Heart left ventricle (tissue), 16 donors: ENCODE results near the gene AMPD3. TPM values are rescaled to one million over a fixed set of nuclear protein-coding genes. Genes with fewer than 3 reads are reported as not detected.
A peak's percentile ranks its signal among the peaks of the same experiment; 100 is the strongest.

Experiments
- ATAC-seq, 4 donors: fragments of 200-7000 bp; cut with Tn5 transposase; one replicate each; pipeline ENCODE4 v1.9.1; 2020 to 2022; ENCODE audit warnings: moderate library complexity in 4 of 4, mild to moderate bottlenecking in 3 of 4, moderate number of reproducible peaks in 1 of 4
- DNase-seq, 5 donors: peaks; one replicate each; pipeline ENCODE4 v3.0.0-alpha.2; 2020
- H3K27ac ChIP-seq, 12 donors: fragments of 200-600 bp; sonication (generic) in 4 of 12; one replicate each; pipeline versions ENCODE4 v1.5.0 to v1.8.0; 2016 to 2022; ENCODE audit warnings: mild to moderate bottlenecking in 2 of 12
- H3K27me3 ChIP-seq, 9 donors: fragments of 200-600 bp; sonication (generic) in 2 of 9; one replicate each; pipeline versions ENCODE4 v1.5.1 to v1.8.0; 2016 to 2022; ENCODE audit warnings: mild to moderate bottlenecking in 3 of 9
- H3K36me3 ChIP-seq, 9 donors: fragments of 200-600 bp; sonication (generic) in 2 of 9; one replicate each; pipeline versions ENCODE4 v1.5.0 to v1.8.0; 2018 to 2022; ENCODE audit warnings: mild to moderate bottlenecking in 2 of 9
- H3K4me1 ChIP-seq, 12 donors: fragments of 200-600 bp; sonication (generic) in 4 of 12; one replicate each; pipeline versions ENCODE4 v1.5.0 to v1.8.0; 2016 to 2022; ENCODE audit warnings: mild to moderate bottlenecking in 3 of 12
- H3K4me3 ChIP-seq, 12 donors: fragments of 200-600 bp; sonication (generic) in 4 of 12; one replicate each; pipeline versions ENCODE4 v1.5.0 to v1.8.0; 2017 to 2022; ENCODE audit warnings: mild to moderate bottlenecking in 9 of 12, moderate library complexity in 4 of 12
- H3K9me3 ChIP-seq, 12 donors: fragments of 200-600 bp; sonication (generic) in 4 of 12; one replicate each; pipeline versions ENCODE4 v1.5.0 to v1.8.0; 2016 to 2022; ENCODE audit warnings: mild to moderate bottlenecking in 1 of 12
- CTCF ChIP-seq, 12 donors: fragments of 200-600 bp; sonication (generic) in 4 of 12; IDR thresholded peaks; one replicate each; pipeline versions ENCODE4 v1.5.0 to v1.8.0; 2018 to 2022; ENCODE audit warnings: antibody characterized with exemption in 12 of 12, mild to moderate bottlenecking in 5 of 12
- POLR2A ChIP-seq, 2 donors: fragments of 450-650 bp; IDR thresholded peaks; one replicate each; pipeline ENCODE4 v1.6.1; 2017; ENCODE audit warnings: antibody characterized with exemption in 2 of 2, mild to moderate bottlenecking in 2 of 2, moderate library complexity in 2 of 2
- WGBS, 4 donors: extraction: QIAGEN DNeasy Blood & Tissue Kit in 2 of 4; methylation state at CpG; one replicate each; pipeline versions ENCODE4 v1.1.5 to v1.1.7; 2013 to 2018; 5-methylcytosine and 5-hydroxymethylcytosine counted together
- intact Hi-C, 10 donors: fragments of 100-400 bp; cut with DNase I; formaldehyde crosslinking; loops; one replicate each; pipeline versions ENCODE4 v1.11.1 to v1.14.2; 2022
- polyA plus RNA-seq, 2 donors: library from polyadenylated mRNA; stranded (reverse); fragments of 200-250 nt; gene quantifications; one replicate each; pipeline ENCODE4 v1.2.3, GENCODE V29; 2013
- total RNA-seq, 9 donors: library from RNA; depleted of rRNA in 2 of 9; stranded (reverse); fragments of >200 nt in 2 of 9; fragmentation: NEBNext Ultra II Directional in 3 of 9; extraction: Animal tissue kit (Norgen Biotek cat#: 25700) in 3 of 9; gene quantifications; one replicate each; pipeline versions ENCODE4 v1.1.0 to v1.2.4, GENCODE V29; 2016 to 2023
- donor health status: ischemic (EF 13 %, LVEDD 7.1; RV severe dilation, severe dysfunction).
- donor health status: healthy with polysubstance abuse.
- donor health status: DM: no; HTN: yes; CAD: no.
- donor health status: DM: no; HTN: no; CAD: no.
- donor health status: ischemic (EF 25% LVEDD 6.9; RV normal size, moderate dysfunction).
- donor health status: ischemic (EF 25% LVEDD 5.7; RV mildly dilated, moderate dysfunction).
- donor health status: healthy.
- donor health status: DM: yes; HTN: yes; CAD: no.
- donor health status: ischemic (EF 35%, LVEDD 5.7; RV mildly dilated, moderate dysfunction).
- donor health status: nonischemic (EF 11% LVEDD 7.7; RV severe dilation, severe dysfunction).
- donor health status: DM: yes; HTN: yes; CAD: no.
- donor health status: PGD.
- donor health status: ischemic (EF 29% LVEDD 5.4; RV normal size, mild dysfunction).
- donor health status: nonischemic (EF 23%, LVEDD 6.1; RV moderate dilation, normal function).

The AMPD3 gene
- total and polyA plus RNA-seq, 11 donors: 1.0 to 16.8 (median 2.7) TPM

GRCh38 chr11:10414659-10415058 is 40.4 kb upstream of the AMPD3 start:
- H3K27me3 ChIP-seq: no peaks in the 10 kb centered on the region
- 46 to 75% (median 52%) methylated on average over 10 of the region's 10 CpGs for WGBS, 4 donors
- DNase-seq (peak; percentile 48 to 80 (median 55)), ATAC-seq (peak; percentile 42 to 86 (median 82))
- H3K4me3 ChIP-seq: peak overlapping the region in 1 of 12 donors; percentile 39
- H3K27ac ChIP-seq: peak overlapping the region in 5 of 12 donors; percentile 2 to 84 (median 46)
- intact Hi-C loops: loop anchor here in 3 of 10 donors (5.0 to 10.0 kb wide), 2 partner anchors 238 to 240 kb away; no protein-coding TSS in a partner anchor
- H3K9me3 ChIP-seq: no peaks in the 10 kb centered on the region
- TF ChIP-seq CTCF (IDR thresholded peaks at IDR 0.05): no peak
- no peak for TF ChIP-seq POLR2A (IDR thresholded peaks at IDR 0.05)
- H3K4me1 ChIP-seq: peaks cover 0 to 35% (median 2%) of the 10 kb centered on the region in 12 donors
- no peaks in the 10 kb centered on the region for H3K36me3 ChIP-seq

GRCh38 chr11:10415817-10416392 is 39.2 kb upstream of the AMPD3 start:
- WGBS, 4 donors: 87 to 92% (median 91%) methylated on average over 7 of the region's 7 CpGs
- ATAC-seq: no peak
- intact Hi-C loops: loop anchor here in 1 of 10 donors (10.0 kb wide), 1 partner anchor 239 kb away; no protein-coding TSS in a partner anchor

GRCh38 chr11:10418259-10418949 is 36.7 kb upstream of the AMPD3 start:
- Histone ChIP-seq H3K4me1 (peaks cover 0 to 30% (median 2%) of the 10 kb centered on the region in 12 donors), H3K9me3 (peaks cover 0 to 10% (median 0%) of the 10 kb centered on the region in 12 donors), H3K36me3 (no peaks in the 10 kb centered on the region), H3K27me3 (no peaks in the 10 kb centered on the region), H3K4me3 (no peak overlapping the region), H3K27ac (no peak overlapping the region)
- ATAC-seq: no peak
- WGBS, 4 donors: 54 to 61% (median 58%) methylated on average over 6 of the region's 6 CpGs
- TF ChIP-seq CTCF (IDR thresholded peaks at IDR 0.05) (no peak), POLR2A (IDR thresholded peaks at IDR 0.05) (no peak)
- DNase-seq: no peak
- intact Hi-C loops: loop anchor here in 1 of 10 donors (10.0 kb wide), 1 partner anchor 236 kb away; no protein-coding TSS in a partner anchor

More at GRCh38 chr11:10415817-10416392, 39.2 kb upstream of the AMPD3 start:
- no peaks in the 10 kb centered on the region for H3K36me3 ChIP-seq
- no peaks in the 10 kb centered on the region for H3K27me3 ChIP-seq
- no peak overlapping the region for H3K4me3 ChIP-seq
- TF ChIP-seq POLR2A (IDR thresholded peaks at IDR 0.05): no peak
- no peak for TF ChIP-seq CTCF (IDR thresholded peaks at IDR 0.05)
- peaks cover 0 to 35% (median 2%) of the 10 kb centered on the region in 12 donors for H3K4me1 ChIP-seq
- no peak for DNase-seq
- peak overlapping the region in 1 of 12 donors; percentile 84 for H3K27ac ChIP-seq
- H3K9me3 ChIP-seq: peaks cover 0 to 1% (median 0%) of the 10 kb centered on the region in 12 donors

- no peak for TF ChIP-seq POLR2A (IDR thresholded peaks at IDR 0.05)
- Histone ChIP-seq H3K9me3 (peaks cover 0 to 10% (median 0%) of the 10 kb centered on the region in 12 donors), H3K27me3 (no peaks in the 10 kb centered on the region), H3K4me3 (no peak overlapping the region), H3K36me3 (no peaks in the 10 kb centered on the region), H3K27ac (no peak overlapping the region), H3K4me1 (peaks cover 0 to 25% (median 2%) of the 10 kb centered on the region in 12 donors)
- intact Hi-C loops: loop anchor here in 1 of 10 donors (10.0 kb wide), 1 partner anchor 236 kb away; no protein-coding TSS in a partner anchor
- DNase-seq (no peak), ATAC-seq (no peak)
- WGBS, 4 donors: 47 to 61% (median 49%) methylated on average over 3 of the region's 3 CpGs
Observed at GRCh38 chr11:10418950-10419310, 36.1 kb upstream of the AMPD3 start.
